Panc1 (cell line): ENCODE data around the gene RXRG.

Experiments
- CTCF ChIP-seq: fragments of 450-650 bp; IDR thresholded peaks from 2 replicates; pipeline ENCODE4 v1.5.1; 2017; ENCODE audit warnings: mild to moderate bottlenecking
- POLR2AphosphoS5 ChIP-seq: IDR thresholded peaks from 2 replicates; pipeline ENCODE4 v1.6.1; 2012; ENCODE audit warnings: mild to moderate bottlenecking, low read depth, low read length, moderate library complexity
- SIN3A ChIP-seq: IDR thresholded peaks from 2 replicates; pipeline ENCODE4 v1.6.1; 2012; ENCODE audit warnings: low read depth, mild to moderate bottlenecking, low read length, moderate library complexity, borderline replicate concordance; ENCODE audit not compliant: insufficient read depth
- TCF7L2 ChIP-seq: IDR thresholded peaks from 2 replicates; pipeline ENCODE4 v1.6.1; 2011; ENCODE audit warnings: mild to moderate bottlenecking, low read depth, low read length, inconsistent platforms

- TF ChIP-seq CTCF (no peak), TCF7L2 (no peak), POLR2AphosphoS5 (no peak), SIN3A (no peak)
Measured at GRCh38 chr1:165364568-165365133, 80.3 kb downstream of the RXRG start.
